A204.1 (cell line): ENCODE results near the gene RIPPLY1.
A peak's percentile ranks its signal among the peaks of the same experiment; 100 is the strongest.
"Not testable (repeated sequence)": the region's sequence is repeated elsewhere in the genome, so short reads cannot be mapped to it uniquely, and the experiment has no call there.

ENCODE experiments used
- FAIRE-seq: peaks from 2 replicates; lab custom pipeline; 2012; peaks lifted over from hg19 to GRCh38; lab: Jason Lieb, UNC

RIPPLY1 gene

DNA sequence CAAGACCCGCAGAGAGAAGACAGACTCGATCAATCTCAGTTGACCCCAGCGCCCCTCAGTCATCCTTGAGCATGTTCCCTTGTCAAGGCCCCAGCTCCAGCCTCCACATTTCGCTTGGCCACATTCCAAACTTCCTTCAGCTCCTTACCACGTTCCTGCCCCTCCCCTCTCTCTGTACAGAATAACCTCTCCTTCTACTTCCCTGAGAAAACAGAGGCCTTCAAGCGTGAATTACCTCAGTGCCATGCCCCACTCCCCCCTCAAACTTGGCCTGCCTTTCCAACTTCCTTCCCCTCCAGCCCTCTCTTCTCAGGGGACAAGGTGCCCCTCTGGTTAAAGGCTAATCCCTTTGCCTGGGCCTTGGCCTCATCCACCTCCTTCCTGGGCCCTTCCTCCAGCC lies 3.2 kb upstream of the RIPPLY1 start:
- FAIRE-seq = no peak

DNA sequence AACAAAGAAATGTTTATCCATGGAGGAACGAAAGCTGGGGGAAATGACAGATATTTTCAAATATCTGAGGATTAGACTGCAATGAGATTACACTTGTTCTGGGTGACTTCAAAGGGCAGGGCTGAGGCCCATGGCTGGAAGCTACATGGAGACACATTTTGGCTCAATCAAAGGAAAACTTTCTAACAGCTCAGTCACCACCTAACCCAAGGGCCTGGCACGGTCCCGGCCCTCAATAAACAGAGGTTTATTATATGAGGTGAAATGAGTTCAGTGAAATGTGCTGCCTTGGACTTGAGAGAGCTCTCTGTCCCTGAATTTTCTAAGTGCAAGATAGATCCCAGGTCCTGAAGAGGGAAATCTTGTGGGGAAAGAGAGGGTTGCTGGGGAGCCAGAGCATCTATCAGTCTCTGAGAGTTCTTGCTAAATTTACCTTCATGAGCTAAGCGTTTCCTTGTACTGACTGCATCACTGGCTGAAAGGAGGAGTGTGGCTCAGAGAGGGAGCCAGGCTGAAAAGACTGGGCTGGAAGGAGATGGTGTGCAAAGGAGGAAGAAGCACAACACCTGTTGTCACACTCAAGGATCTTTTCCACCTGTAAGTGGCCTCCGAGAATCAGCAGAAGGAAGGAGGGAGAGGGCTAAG lies 2.0 kb upstream of the RIPPLY1 start:
- FAIRE-seq = no peak

GRCh38 chrX:106903856-106904528 lies 851 bp upstream of the RIPPLY1 start:
- FAIRE-seq = no peak

GRCh38 chrX:106902684-106903083 lies 457 bp downstream of the RIPPLY1 start:
- FAIRE-seq = no peak

DNA sequence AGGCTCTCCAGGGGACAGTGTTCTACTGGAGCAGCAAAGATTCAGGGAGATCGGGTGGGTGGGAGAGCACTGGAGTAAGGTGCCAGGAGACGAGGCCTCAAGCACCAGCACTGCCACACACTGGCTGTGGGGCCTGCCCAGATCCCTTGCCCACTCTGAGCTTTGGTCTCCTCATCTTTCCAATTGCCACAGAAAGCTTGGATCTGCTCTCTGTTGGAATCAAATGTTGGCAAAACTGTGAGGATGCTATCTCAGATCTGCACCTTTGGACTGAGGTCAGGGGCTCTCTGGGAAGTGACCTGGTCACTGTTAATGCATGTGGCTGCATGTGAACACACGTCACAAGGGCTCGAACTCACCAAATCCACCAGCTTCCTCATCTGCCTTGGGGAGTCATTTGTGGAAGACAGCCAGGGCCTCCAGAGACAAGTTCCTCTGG lies 1.3 kb downstream of the RIPPLY1 start:
- FAIRE-seq = no peak

GRCh38 chrX:106901341-106901740 lies 1.8 kb downstream of the RIPPLY1 start:
- no peak for FAIRE-seq

GRCh38 chrX:106899841-106900240 lies 3.3 kb downstream of the RIPPLY1 start:
- no peak for FAIRE-seq

GRCh38 chrX:106899276-106899675 lies 3.9 kb downstream of the RIPPLY1 start:
- FAIRE-seq = no peak

DNA sequence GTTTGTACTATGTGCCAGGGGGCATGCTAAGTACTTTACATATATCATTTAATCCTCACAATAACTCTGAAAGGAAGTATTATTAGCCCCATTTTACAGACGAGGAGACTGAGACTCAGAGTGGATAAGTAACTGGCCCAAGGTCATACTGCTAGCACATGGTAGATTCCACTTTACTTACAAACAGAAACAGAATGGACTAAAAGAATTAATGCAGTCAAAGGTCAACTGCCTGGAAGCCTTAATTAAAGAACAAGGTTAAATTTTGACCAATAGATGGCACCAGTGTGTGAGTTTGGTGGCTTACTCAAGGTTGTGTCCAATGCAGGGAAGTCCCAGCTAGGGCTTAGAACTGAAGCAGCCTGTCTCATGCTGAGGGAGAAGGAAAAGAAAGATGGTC lies 4.7 kb downstream of the RIPPLY1 start:
- peak; percentile 49 for FAIRE-seq

DNA sequence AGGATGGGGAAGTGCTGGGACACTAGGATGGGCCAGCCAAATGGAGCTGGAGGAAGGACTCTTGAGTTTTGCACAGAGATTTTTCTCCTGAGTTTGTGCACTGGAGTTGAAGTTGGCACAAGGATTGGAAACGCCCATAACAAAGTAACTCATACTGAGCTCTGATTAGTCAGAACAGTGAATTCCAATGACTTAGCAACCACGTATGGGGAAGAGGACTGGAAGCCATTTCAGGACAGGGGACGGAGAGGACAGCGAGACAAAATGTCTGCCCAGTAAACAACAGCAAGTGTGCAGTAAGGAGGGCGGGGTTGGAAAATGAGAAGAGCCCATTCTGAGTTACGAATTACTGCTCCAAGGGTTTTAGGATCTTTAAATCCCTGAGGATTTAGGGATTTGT lies 5.9 kb downstream of the RIPPLY1 start:
- no peak for FAIRE-seq

DNA sequence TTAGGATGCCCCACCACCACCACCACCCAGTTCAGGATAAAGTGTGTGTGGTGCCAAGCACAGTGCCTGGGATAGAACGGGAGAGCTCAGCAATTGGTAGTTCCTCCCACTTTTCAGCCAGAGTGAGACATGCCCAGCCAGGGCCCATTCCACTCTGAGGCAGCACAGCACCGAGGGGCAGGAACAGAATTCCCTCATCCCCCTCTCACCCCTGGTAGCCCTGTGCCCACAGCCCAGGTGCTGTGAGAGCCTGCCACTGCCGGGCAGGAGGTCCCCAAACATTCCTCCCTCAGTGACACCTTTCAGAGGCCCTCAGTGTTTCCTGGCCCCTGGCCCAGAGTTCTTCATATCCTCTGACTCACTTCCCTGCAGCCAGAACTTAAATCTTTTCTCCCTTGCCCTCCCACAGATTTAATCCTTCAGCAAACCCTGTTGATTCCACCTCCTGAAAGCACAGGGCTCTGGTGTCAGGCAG lies 8.1 kb downstream of the RIPPLY1 start:
- FAIRE-seq = no peak

GRCh38 chrX:106894392-106894909 lies 8.7 kb downstream of the RIPPLY1 start:
- FAIRE-seq = peak; percentile 67

DNA sequence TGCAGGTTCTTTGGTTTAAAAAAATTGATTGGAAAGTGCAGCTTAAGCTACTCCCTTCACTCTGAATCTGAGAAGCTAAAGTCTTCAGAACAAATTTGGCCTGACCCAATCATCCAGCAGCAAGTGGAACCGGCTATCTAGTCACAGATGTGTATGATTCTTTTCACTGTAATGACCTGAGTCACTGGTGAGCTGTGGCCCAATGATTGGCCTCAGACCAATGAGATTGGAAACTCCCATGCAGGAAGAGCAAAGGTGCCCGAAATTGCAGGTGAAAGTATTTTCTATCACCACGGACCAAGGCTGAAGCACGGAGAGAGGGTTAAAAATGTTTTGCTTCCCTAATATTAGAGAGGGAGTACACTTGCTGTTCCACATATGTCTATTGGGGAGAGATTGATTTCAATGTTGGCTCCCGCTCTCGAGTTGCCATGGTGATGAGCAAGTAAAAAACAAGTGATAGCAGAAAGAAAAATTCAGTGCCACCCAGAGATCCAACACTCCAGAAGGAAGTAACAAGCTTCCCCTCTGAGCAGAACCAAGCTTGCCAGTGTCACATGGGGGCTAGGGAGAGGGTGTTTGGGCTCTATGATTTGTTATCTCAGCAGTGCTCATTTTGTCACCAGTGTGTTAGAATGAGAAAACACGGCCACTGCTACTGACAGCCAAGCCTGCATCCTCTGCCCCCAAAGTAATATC lies 11.2 kb downstream of the RIPPLY1 start:
- FAIRE-seq = no peak

GRCh38 chrX:106889468-106889867 lies 13.7 kb downstream of the RIPPLY1 start:
- no peak for FAIRE-seq

DNA sequence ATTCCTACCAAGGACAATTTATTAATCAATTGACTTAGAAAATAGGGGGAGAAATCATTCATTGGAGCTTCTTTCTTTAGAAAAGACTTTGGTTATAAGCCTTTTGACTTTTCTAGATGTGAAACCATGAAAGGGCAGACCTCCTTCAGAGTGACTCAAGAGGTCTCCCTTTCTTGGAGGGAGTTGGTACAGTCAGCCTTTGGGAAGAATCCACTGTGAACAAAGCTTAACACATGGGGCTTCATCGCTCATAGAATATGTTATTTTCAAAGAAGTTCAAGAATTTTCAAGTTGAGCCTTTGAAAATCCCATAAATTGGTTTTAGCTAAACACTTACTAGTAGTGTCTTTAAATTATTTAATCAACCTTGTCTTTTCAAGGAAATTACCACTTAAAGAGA lies 28.0 kb downstream of the RIPPLY1 start:
- no peak for FAIRE-seq

DNA sequence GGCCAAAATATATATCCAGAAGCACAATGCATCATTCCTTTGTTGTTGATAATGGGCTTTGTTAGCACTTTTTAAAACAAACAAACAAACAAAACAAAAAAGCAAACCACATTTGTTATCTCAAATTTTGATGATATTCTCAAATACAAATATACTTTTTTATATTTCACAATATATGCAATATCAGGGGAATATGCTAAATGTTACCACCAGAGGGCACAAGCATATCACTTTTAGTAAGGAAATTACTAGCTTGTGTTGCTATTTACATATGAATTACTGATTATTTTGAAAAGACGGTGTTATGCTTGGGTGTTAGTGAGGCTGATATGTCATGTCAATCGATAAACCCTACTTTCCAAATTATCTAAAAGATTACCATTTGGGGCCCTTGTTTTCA lies 29.1 kb downstream of the RIPPLY1 start:
- FAIRE-seq = peak; percentile 97

GRCh38 chrX:106872796-106873195 lies 30.3 kb downstream of the RIPPLY1 start:
- not testable (repeated sequence) for FAIRE-seq

- FAIRE-seq = no peak
These were observed 39.4 kb downstream of the RIPPLY1 start for GRCh38 chrX:106863697-106864096.

DNA sequence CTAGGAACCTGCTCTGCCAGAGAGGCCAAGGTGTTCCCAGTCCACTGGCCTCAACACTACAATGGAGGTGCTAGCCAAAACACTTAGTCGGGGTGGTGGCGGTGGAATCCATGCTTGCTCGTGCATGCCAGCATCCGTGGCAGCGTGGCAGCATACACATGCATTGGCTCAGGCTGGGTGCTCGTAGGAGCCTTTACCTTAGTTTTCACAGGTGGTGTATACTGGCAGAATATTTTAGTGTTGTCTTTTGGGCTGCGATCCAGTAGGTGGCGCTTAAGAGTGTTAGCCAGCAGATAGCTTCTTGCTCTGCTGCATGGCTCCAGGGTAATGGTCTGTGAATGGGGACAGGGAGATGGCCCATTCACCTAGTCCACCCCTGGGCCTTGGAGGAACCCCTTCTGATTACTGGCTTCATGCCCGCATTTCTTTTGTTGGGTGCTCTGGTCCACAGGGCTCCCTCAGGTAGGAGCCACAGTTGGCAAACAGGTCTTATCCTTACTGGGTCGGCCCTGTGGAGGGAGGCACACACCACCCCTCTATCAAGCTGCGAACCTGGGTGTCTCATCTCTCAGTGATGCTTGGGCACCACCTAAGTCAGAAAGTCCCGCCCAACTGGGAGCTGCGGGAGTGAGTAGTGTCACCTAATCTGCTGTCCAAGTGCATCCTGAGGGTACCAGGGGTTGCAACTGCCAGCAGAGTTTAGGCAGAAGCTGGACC lies 40.0 kb downstream of the RIPPLY1 start:
- FAIRE-seq = no peak
